ENCODE results near the gene NLRP6. TPM values are rescaled to one million over a fixed set of nuclear protein-coding genes. Genes with fewer than 3 reads are reported as not detected.

The NLRP6 gene
- total RNA-seq, 1 donor from 2014 or later = not detected

GRCh38 chr11:291281-292210, 13.3 kb downstream of the NLRP6 start:
- peak overlapping the region; percentile 19 for H3K27ac Mint-ChIP-seq
- H3K4me1 Mint-ChIP-seq = peaks cover 24% of the 10 kb centered on the region
- no peak for DNase-seq (ENCODE audit: low spot score in 2 of 2, unreplicated experiment in 2 of 2)
- no peaks in the 10 kb centered on the region for H3K36me3 Mint-ChIP-seq
- peaks cover 10% of the 10 kb centered on the region for H3K27me3 Mint-ChIP-seq (ENCODE audit: low read depth)
- peak overlapping the region; percentile 70 for H3K4me3 Mint-ChIP-seq
- TF ChIP-seq, protein P1, sequence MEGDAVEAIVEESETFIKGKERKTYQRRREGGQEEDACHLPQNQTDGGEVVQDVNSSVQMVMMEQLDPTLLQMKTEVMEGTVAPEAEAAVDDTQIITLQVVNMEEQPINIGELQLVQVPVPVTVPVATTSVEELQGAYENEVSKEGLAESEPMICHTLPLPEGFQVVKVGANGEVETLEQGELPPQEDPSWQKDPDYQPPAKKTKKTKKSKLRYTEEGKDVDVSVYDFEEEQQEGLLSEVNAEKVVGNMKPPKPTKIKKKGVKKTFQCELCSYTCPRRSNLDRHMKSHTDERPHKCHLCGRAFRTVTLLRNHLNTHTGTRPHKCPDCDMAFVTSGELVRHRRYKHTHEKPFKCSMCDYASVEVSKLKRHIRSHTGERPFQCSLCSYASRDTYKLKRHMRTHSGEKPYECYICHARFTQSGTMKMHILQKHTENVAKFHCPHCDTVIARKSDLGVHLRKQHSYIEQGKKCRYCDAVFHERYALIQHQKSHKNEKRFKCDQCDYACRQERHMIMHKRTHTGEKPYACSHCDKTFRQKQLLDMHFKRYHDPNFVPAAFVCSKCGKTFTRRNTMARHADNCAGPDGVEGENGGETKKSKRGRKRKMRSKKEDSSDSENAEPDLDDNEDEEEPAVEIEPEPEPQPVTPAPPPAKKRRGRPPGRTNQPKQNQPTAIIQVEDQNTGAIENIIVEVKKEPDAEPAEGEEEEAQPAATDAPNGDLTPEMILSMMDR (IDR thresholded peaks at IDR 0.05; ENCODE audit: unreplicated experiment) = no peak
- no peaks in the 10 kb centered on the region for H3K9me3 Mint-ChIP-seq

DNA sequence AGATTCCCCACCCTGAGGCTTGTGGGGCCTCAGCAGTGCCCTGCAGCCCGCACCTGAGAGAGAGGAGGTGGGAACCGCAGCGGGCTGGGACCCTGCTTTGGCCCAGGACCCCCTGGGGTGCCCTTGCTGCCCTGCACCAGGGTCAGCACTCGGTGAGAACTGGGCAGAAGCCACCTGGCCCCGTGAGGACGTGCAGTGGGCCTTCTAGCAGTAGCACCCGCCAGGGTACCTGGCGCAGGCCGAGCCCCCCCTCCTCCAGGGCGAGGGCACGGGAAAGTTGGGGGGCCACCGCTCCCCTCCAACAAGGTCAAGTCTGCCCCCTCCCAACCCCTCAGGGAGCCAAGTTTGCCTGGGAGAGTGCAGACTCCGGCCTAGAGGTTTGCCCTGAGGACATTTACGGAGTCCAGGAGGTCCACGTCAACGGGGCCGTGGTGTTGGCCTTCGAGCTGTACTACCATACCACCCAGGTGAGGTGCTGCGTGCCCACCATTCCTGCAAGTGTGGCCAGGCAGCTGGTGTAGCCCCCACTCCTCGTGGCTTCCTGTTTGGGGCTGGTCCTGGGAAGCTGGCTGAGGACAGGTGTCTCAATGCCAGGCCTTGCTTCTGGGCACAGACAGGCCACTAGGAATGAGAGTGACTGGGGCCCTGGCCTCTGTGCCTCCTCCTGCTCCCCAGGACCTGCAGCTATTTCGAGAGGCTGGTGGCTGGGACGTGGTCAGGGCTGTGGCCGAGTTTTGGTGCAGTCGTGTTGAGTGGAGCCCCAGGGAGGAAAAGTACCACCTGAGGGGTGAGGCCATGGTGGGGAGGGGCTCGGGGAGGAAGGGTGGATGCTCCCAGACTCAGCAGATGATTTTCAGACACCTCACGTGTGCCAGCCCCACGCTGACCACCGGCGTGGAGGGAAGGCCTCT, 14.3 kb downstream of the NLRP6 start:
- no peak overlapping the region for H3K27ac Mint-ChIP-seq
- H3K4me3 Mint-ChIP-seq = no peak overlapping the region
- no peak for DNase-seq (ENCODE audit: low spot score in 2 of 2, unreplicated experiment in 2 of 2)

DNA sequence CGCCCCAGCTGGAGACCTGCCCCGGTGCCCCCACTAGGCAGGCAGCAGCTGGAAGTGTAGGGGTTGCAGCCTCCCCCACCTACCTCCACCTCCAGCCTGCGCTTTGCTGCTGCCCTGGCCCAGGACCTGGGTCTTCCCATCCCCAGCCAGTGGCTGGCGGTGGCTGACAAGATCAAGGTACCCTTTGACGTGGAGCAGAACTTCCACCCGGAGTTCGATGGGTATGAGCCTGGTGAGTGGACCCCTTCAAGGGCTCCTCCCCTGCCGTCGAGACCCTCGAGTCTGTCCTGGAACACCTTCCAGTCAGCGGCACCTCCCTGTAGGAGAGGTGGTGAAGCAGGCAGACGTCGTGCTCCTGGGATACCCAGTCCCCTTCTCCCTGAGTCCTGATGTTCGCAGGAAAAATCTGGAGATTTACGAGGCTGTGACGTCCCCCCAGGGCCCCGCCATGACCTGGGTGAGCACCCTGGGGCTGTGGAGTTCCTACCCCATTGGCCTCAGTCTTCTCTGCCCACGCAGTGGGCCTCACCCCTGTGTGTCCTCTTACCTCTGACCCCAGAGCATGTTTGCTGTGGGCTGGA, 15.2 kb downstream of the NLRP6 start:
- Mint-ChIP-seq H3K27ac (no peak overlapping the region), H3K36me3 (no peaks in the 10 kb centered on the region), H3K27me3 (ENCODE audit: low read depth) (no peaks in the 10 kb centered on the region), H3K4me3 (no peak overlapping the region), H3K9me3 (no peaks in the 10 kb centered on the region), H3K4me1 (peaks cover 14% of the 10 kb centered on the region)
- no peak for DNase-seq (ENCODE audit: low spot score in 2 of 2, unreplicated experiment in 2 of 2)
- TF ChIP-seq, protein P1 (IDR thresholded peaks at IDR 0.05; ENCODE audit: unreplicated experiment) = no peak

More for the DNA sequence above, 14.3 kb downstream of the NLRP6 start:
- no peaks in the 10 kb centered on the region for H3K9me3 Mint-ChIP-seq
- peaks cover 6% of the 10 kb centered on the region for H3K27me3 Mint-ChIP-seq (ENCODE audit: low read depth)
- TF ChIP-seq, protein P1 (IDR thresholded peaks at IDR 0.05; ENCODE audit: unreplicated experiment) = no peak
- H3K36me3 Mint-ChIP-seq = no peaks in the 10 kb centered on the region
- H3K4me1 Mint-ChIP-seq = peaks cover 20% of the 10 kb centered on the region

- TF ChIP-seq, protein P1 (IDR thresholded peaks at IDR 0.05; ENCODE audit: unreplicated experiment) = no peak
These were observed 15.8 kb downstream of the NLRP6 start for GRCh38 chr11:293852-294661.

DNA sequence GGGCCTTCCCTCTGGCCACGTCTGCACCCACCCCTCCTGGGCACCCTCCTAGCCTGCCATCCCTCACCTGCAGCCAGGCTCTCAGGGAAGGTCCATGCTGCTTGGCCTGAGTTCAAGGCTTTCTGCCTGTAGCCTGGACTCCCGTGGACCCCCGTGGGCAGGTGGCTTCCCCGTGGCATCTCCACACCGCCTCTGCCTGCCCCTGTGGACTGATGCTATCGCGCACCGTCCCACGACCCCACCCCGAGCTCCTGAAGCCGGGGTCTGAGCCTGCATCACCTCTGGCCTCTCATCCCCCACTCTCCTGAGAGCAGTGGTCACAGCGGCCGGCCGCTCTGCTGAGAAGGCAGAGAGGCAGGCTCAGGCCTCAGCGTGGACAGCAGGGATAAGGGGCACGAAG, 16.6 kb downstream of the NLRP6 start:
- H3K27ac Mint-ChIP-seq = no peak overlapping the region
- H3K4me3 Mint-ChIP-seq = no peak overlapping the region
- TF ChIP-seq, protein P1 (IDR thresholded peaks at IDR 0.05; ENCODE audit: unreplicated experiment) = no peak
- no peak for DNase-seq (ENCODE audit: low spot score in 2 of 2, unreplicated experiment in 2 of 2)
- H3K36me3 Mint-ChIP-seq = no peaks in the 10 kb centered on the region
- no peaks in the 10 kb centered on the region for H3K9me3 Mint-ChIP-seq
- peaks cover under 1% of the 10 kb centered on the region for H3K27me3 Mint-ChIP-seq (ENCODE audit: low read depth)
- peaks cover 9% of the 10 kb centered on the region for H3K4me1 Mint-ChIP-seq

More at GRCh38 chr11:293852-294661, 15.8 kb downstream of the NLRP6 start:
- Mint-ChIP-seq H3K4me1 (peaks cover 14% of the 10 kb centered on the region), H3K36me3 (no peaks in the 10 kb centered on the region), H3K27ac (no peak overlapping the region), H3K9me3 (no peaks in the 10 kb centered on the region), H3K27me3 (ENCODE audit: low read depth) (no peaks in the 10 kb centered on the region), H3K4me3 (no peak overlapping the region)
- no peak for DNase-seq (ENCODE audit: low spot score in 2 of 2, unreplicated experiment in 2 of 2)
